GM12873 (cell line): Measurements from ENCODE around the gene ZNF503.
A peak's percentile ranks its signal among the peaks of the same experiment; 100 is the strongest.

Experiments
- CTCF ChIP-seq: IDR thresholded peaks from 2 replicates; pipeline ENCODE4 v1.5.1; 2012; ENCODE audit warnings: low read depth, mild to moderate bottlenecking, moderate library complexity, low read length, control low read depth; ENCODE audit not compliant: insufficient read depth; ENCODE audit errors: missing control alignments

The ZNF503 gene

GRCh38 chr10:75367021-75367487 is 34.5 kb downstream of the ZNF503 start:
- TF ChIP-seq CTCF: no peak

GRCh38 chr10:75363431-75363830 is 38.1 kb downstream of the ZNF503 start:
- TF ChIP-seq CTCF: no peak

GRCh38 chr10:75358835-75359421 is 42.6 kb downstream of the ZNF503 start:
- no peak for TF ChIP-seq CTCF

- TF ChIP-seq CTCF: no peak
Measured at GRCh38 chr10:75358132-75358531, 43.4 kb downstream of the ZNF503 start.

- no peak for TF ChIP-seq CTCF
Measured at GRCh38 chr10:75357500-75357899, 44.1 kb downstream of the ZNF503 start.

GRCh38 chr10:75356484-75356883 is 45.1 kb downstream of the ZNF503 start:
- peak; percentile 38 for TF ChIP-seq CTCF

- no peak for TF ChIP-seq CTCF
Measured at GRCh38 chr10:75355706-75356105, 45.9 kb downstream of the ZNF503 start.
